Panc1 (cell line): ENCODE results near the gene THBS4. TPM values are rescaled to one million over a fixed set of nuclear protein-coding genes. Genes with fewer than 3 reads are reported as not detected.
"Not testable (repeated sequence)": the region's sequence is repeated elsewhere in the genome, so short reads cannot be mapped to it uniquely, and the experiment has no call there.

Experiments
- ATAC-seq: fragments of 200-7000 bp; cut with Tn5 transposase; 2 replicates; pipeline ENCODE4 v1.9.1; 2020; ENCODE audit warnings: mild to moderate bottlenecking, moderate library complexity
- BruUV-seq: library from RNA; stranded (reverse); fragments of 400-500 nt; replicated peaks from 2 replicates; lab custom pipeline; 2021; lab: Mats Ljungman, UMichigan
- CTCF ChIA-PET: fragments of 300-600 bp; sonication (Branson Sonifier 250); formaldehyde crosslinking; loops from one replicate; lab custom pipeline; 2022; ENCODE audit warnings: antibody characterized with exemption; lab: Charles Lee
- POLR2A ChIA-PET: fragments of 300-600 bp; sonication (Branson Sonifier 250); formaldehyde crosslinking; loops from one replicate; lab custom pipeline; 2022; ENCODE audit warnings: antibody characterized with exemption; lab: Charles Lee
- DNase-seq: peaks from one replicate; pipeline ENCODE4 v3.0.0-alpha.2; 2010; ENCODE audit warnings: low read depth, low spot score
- H3K27ac ChIP-seq: 2 replicates; pipeline ENCODE4 v1.5.1; 2011; ENCODE audit warnings: mild to moderate bottlenecking, low read length, inconsistent platforms
- H3K27me3 ChIP-seq: fragments of 200-500 bp; sonication (Bioruptor generic); 2 replicates; pipeline ENCODE4 v1.6.0; 2014; ENCODE audit warnings: low read length, inconsistent platforms; ENCODE audit not compliant: control insufficient read depth, insufficient read depth
- H3K36me3 ChIP-seq: fragments of 200-500 bp; sonication (Bioruptor generic); 2 replicates; pipeline ENCODE4 v1.5.1; 2014; ENCODE audit warnings: inconsistent platforms, mild to moderate bottlenecking, low read length, moderate library complexity; ENCODE audit not compliant: control insufficient read depth, insufficient read depth
- H3K4me1 ChIP-seq: 2 replicates; pipeline ENCODE4 v1.5.1; 2011; ENCODE audit warnings: inconsistent platforms, mild to moderate bottlenecking, low read length, moderate library complexity; ENCODE audit not compliant: control insufficient read depth, insufficient read depth
- H3K4me3 ChIP-seq, 2 experiments: 2 replicates each; pipeline ENCODE4 v1.5.1; 2011 to 2012; ENCODE audit warnings: low read depth in 2 of 2, low read length in 2 of 2, mild to moderate bottlenecking in 2 of 2, inconsistent platforms in 1 of 2, moderate library complexity in 1 of 2
- H3K9me3 ChIP-seq: fragments of 200-500 bp; sonication (Bioruptor generic); 2 replicates; pipeline ENCODE4 v1.5.1; 2014; ENCODE audit warnings: low read depth, mild to moderate bottlenecking, inconsistent platforms, low read length, moderate library complexity; ENCODE audit not compliant: control insufficient read depth, insufficient read depth
- CTCF ChIP-seq: fragments of 450-650 bp; IDR thresholded peaks from 2 replicates; pipeline ENCODE4 v1.5.1; 2017; ENCODE audit warnings: mild to moderate bottlenecking
- POLR2AphosphoS5 ChIP-seq: IDR thresholded peaks from 2 replicates; pipeline ENCODE4 v1.6.1; 2012; ENCODE audit warnings: mild to moderate bottlenecking, low read depth, low read length, moderate library complexity
- SIN3A ChIP-seq: IDR thresholded peaks from 2 replicates; pipeline ENCODE4 v1.6.1; 2012; ENCODE audit warnings: low read depth, mild to moderate bottlenecking, low read length, moderate library complexity, borderline replicate concordance; ENCODE audit not compliant: insufficient read depth
- TCF7L2 ChIP-seq: IDR thresholded peaks from 2 replicates; pipeline ENCODE4 v1.6.1; 2011; ENCODE audit warnings: mild to moderate bottlenecking, low read depth, low read length, inconsistent platforms
- in situ Hi-C: cut with HindIII; loops from 2 replicates; pipeline ENCODE4 v1.10.0; 2016; ENCODE audit warnings: low sequenced_read_pairs, low pct_unique_long_range_greater_than_20kb
- intact Hi-C: fragments of 100-400 bp; cut with micrococcal nuclease; formaldehyde crosslinking; loops from one replicate; pipeline ENCODE4 v1.10.0; 2022; ENCODE audit not compliant: unreplicated experiment
- total RNA-seq: library from RNA; stranded (reverse); gene quantifications from one replicate; pipeline ENCODE4 v1.2.1, GENCODE V29; 2021; ENCODE audit not compliant: unreplicated experiment
- TF ChIP-seq, protein P1 (sequence below), 2 experiments: IDR thresholded peaks; 2 replicates each; pipeline ENCODE4 v1.6.1; 2011 to 2012; ENCODE audit warnings: low read depth in 2 of 2, control low read depth in 1 of 2, low read length in 1 of 2, mild to moderate bottlenecking in 1 of 2, moderate library complexity in 1 of 2; ENCODE audit not compliant: insufficient read depth in 1 of 2

Gene THBS4
- total RNA-seq, 1 experiment from 2014 or later, result 0.31 TPM

- intact Hi-C loops (no loop called here), in situ Hi-C loops (no loop called here)
- no peak for TF ChIP-seq TCF7L2
- no peak for TF ChIP-seq SIN3A
- TF ChIP-seq POLR2AphosphoS5, result no peak
- TF ChIP-seq, protein P1, sequence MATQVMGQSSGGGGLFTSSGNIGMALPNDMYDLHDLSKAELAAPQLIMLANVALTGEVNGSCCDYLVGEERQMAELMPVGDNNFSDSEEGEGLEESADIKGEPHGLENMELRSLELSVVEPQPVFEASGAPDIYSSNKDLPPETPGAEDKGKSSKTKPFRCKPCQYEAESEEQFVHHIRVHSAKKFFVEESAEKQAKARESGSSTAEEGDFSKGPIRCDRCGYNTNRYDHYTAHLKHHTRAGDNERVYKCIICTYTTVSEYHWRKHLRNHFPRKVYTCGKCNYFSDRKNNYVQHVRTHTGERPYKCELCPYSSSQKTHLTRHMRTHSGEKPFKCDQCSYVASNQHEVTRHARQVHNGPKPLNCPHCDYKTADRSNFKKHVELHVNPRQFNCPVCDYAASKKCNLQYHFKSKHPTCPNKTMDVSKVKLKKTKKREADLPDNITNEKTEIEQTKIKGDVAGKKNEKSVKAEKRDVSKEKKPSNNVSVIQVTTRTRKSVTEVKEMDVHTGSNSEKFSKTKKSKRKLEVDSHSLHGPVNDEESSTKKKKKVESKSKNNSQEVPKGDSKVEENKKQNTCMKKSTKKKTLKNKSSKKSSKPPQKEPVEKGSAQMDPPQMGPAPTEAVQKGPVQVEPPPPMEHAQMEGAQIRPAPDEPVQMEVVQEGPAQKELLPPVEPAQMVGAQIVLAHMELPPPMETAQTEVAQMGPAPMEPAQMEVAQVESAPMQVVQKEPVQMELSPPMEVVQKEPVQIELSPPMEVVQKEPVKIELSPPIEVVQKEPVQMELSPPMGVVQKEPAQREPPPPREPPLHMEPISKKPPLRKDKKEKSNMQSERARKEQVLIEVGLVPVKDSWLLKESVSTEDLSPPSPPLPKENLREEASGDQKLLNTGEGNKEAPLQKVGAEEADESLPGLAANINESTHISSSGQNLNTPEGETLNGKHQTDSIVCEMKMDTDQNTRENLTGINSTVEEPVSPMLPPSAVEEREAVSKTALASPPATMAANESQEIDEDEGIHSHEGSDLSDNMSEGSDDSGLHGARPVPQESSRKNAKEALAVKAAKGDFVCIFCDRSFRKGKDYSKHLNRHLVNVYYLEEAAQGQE (IDR thresholded peaks at IDR 0.05; ENCODE audit: insufficient read depth in 1 of 2, low read depth in 2 of 2, low read length in 1 of 2), result no peak
- no peak for TF ChIP-seq CTCF
- Histone ChIP-seq H3K9me3 (no peaks in the 10 kb centered on the region), H3K4me1 (peaks cover 6% of the 10 kb centered on the region; the same call in 1 of the 2 replicates), H3K27ac (no peak overlapping the region), H3K36me3 (no peaks in the 10 kb centered on the region), H3K27me3 (no peaks in the 10 kb centered on the region), H3K4me3 (no peak overlapping the region)
- ATAC-seq (peak; percentile 53; the same call in 1 of the 2 replicates), DNase-seq (no peak)
- ChIA-PET CTCF (interaction anchor here (0.5 to 0.6 kb wide), 2 partner anchors 29 to 165 kb away, joined by 3 read pairs; no protein-coding TSS in a partner anchor), POLR2A (no interaction called here)
- BruUV-seq, result no TSS peak
Observed at GRCh38 chr5:80109646-80110478, 74.7 kb downstream of the THBS4 start.

DNA sequence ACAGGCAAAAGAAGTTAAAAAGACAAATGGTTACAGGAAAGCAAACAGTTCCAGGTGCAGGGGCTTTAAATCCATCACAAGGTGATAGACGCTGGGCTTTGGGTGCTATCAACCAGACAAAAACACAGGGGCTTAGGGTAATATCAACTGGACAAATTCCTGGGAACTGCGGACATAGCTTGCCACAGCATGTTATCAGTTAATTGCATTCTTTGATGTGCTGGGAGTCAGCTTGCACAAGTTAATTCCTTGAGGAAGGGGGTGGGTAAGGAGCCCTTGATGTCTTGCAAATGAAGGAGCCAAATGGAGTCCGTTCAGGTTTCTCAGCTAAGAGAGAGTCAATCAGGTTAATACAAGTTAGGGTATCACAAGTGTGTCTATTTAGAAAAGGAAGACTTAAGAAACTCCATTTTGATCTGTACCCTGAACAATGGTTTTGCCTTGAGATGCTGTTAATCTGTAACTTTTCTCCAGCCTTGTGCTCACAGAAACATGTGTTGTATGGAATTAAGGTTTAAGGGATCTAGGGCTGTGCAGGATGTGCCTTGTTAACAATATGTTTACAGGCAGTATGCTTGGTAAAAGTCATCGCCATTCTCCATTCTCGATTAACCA, 76.3 kb downstream of the THBS4 start:
- intact Hi-C loops, POLR2A ChIA-PET, in situ Hi-C loops, H3K27me3 ChIP-seq, H3K9me3 ChIP-seq, H3K4me1 ChIP-seq, BruUV-seq, H3K36me3 ChIP-seq, ATAC-seq, CTCF ChIA-PET, H3K4me3 ChIP-seq, H3K27ac ChIP-seq, DNase-seq: not testable (repeated sequence)
